ENCODE measurements around the gene RNF166. TPM values are rescaled to one million over a fixed set of nuclear protein-coding genes. Genes with fewer than 3 reads are reported as not detected.

RNF166 gene
- total and polyA plus RNA-seq, 2 of the 13 experiments (the other 11 are each of a cell fraction or from before 2014, with no cell fraction given), result 21.4 to 23.0 TPM

DNA sequence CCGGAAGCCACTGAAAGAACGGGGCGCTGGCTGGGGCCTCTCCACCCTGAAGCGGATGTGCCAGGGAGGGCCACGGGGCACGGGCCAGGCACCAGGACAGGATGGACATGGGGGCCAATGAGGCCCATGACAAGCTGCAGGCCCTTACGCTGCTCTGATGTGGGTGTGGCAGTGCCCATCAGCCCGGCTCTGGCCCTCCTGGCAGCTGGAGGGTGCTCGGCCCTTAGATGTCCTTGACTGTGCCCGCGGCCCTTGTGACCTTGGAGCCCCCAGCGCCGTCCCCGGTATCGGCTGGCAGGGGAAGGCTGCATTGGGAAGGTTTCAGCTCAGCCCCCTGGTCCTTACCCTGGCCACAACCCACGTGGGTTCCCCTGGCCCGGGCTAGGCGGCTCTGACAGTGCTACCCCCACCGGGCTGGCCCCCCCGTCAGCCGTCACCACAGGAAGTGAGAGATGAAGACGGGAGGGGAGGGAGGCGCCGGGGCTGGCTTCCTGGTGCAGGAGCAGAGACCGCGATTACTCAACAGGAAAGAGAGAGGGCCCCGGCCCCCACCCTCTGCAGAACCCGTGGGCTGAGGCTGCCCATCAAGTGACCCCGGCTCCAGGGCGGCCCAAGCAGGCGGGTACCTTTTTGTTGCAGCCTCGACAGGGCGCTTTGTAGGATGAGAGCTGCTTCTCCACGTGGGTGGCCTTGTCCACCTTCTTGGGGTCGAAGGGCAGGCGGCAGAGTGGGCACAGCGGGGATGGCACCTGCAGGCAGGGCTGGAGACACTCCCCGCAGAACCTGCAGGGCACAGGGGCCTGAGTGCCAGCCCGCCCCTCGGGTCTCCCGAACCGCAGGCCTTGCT, 5.3 kb downstream of the RNF166 start (continued):
- TF ChIP-seq ZNF510 (CRISPR knock-in tag; IDR thresholded peaks at IDR 0.05; ENCODE audit: low read depth), result 0 out of 2 replicates have a peak, but pooled peaks have one; percentile 87
- TF ChIP-seq ZNF879 (CRISPR knock-in tag; IDR thresholded peaks at IDR 0.05), result no peak
- peak; percentile 28; the same call in 1 of the 2 replicates for TF ChIP-seq ZBTB21 (CRISPR knock-in tag; IDR thresholded peaks at IDR 0.05)
- TF ChIP-seq ZNF605 (CRISPR knock-in tag; IDR thresholded peaks at IDR 0.05), result peak; percentile 97
- TF ChIP-seq KMT2A (CRISPR knock-in tag; IDR thresholded peaks at IDR 0.05), result peak; percentile 82
- no peak; the same call in 1 of the 2 replicates for TF ChIP-seq PHF8 (CRISPR knock-in tag; IDR thresholded peaks at IDR 0.05)
- TF ChIP-seq, protein P1, sequence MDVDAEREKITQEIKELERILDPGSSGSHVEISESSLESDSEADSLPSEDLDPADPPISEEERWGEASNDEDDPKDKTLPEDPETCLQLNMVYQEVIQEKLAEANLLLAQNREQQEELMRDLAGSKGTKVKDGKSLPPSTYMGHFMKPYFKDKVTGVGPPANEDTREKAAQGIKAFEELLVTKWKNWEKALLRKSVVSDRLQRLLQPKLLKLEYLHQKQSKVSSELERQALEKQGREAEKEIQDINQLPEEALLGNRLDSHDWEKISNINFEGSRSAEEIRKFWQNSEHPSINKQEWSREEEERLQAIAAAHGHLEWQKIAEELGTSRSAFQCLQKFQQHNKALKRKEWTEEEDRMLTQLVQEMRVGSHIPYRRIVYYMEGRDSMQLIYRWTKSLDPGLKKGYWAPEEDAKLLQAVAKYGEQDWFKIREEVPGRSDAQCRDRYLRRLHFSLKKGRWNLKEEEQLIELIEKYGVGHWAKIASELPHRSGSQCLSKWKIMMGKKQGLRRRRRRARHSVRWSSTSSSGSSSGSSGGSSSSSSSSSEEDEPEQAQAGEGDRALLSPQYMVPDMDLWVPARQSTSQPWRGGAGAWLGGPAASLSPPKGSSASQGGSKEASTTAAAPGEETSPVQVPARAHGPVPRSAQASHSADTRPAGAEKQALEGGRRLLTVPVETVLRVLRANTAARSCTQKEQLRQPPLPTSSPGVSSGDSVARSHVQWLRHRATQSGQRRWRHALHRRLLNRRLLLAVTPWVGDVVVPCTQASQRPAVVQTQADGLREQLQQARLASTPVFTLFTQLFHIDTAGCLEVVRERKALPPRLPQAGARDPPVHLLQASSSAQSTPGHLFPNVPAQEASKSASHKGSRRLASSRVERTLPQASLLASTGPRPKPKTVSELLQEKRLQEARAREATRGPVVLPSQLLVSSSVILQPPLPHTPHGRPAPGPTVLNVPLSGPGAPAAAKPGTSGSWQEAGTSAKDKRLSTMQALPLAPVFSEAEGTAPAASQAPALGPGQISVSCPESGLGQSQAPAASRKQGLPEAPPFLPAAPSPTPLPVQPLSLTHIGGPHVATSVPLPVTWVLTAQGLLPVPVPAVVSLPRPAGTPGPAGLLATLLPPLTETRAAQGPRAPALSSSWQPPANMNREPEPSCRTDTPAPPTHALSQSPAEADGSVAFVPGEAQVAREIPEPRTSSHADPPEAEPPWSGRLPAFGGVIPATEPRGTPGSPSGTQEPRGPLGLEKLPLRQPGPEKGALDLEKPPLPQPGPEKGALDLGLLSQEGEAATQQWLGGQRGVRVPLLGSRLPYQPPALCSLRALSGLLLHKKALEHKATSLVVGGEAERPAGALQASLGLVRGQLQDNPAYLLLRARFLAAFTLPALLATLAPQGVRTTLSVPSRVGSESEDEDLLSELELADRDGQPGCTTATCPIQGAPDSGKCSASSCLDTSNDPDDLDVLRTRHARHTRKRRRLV (CRISPR knock-in tag; IDR thresholded peaks at IDR 0.05), result peak; percentile 87; the same call in 1 of the 2 replicates
- TF ChIP-seq RNF2 (conservative IDR thresholded peaks at IDR 0.05; ENCODE audit: low read depth), result 0 out of 2 replicates have a peak, but pooled peaks have one; percentile 19
- peak; percentile 34; the same call in 1 of the 2 replicates for TF ChIP-seq ZFY (CRISPR knock-in tag; IDR thresholded peaks at IDR 0.05)
- TF ChIP-seq, protein P2, sequence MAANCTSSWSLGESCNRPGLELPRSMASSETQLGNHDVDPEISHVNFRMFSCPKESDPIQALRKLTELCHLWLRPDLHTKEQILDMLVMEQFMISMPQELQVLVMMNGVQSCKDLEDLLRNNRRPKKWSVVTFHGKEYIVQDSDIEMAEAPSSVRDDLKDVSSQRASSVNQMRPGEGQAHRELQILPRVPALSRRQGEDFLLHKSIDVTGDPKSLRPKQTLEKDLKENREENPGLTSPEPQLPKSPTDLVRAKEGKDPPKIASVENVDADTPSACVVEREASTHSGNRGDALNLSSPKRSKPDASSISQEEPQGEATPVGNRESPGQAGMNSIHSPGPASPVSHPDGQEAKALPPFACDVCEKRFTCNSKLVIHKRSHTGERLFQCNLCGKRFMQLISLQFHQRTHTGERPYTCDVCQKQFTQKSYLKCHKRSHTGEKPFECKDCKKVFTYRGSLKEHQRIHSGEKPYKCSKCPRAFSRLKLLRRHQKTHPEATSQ (CRISPR knock-in tag; IDR thresholded peaks at IDR 0.05; ENCODE audit: borderline replicate concordance), result no peak
- TF ChIP-seq SIN3B (IDR thresholded peaks at IDR 0.05; ENCODE audit: low read length), result no peak
- peak; percentile 30; the same call in 1 of the 2 replicates for TF ChIP-seq RAD51 (IDR thresholded peaks at IDR 0.05; ENCODE audit: borderline replicate concordance)
- TF ChIP-seq ZNF570 (CRISPR knock-in tag; IDR thresholded peaks at IDR 0.05; ENCODE audit: borderline replicate concordance), result no peak
- TF ChIP-seq, protein P3, sequence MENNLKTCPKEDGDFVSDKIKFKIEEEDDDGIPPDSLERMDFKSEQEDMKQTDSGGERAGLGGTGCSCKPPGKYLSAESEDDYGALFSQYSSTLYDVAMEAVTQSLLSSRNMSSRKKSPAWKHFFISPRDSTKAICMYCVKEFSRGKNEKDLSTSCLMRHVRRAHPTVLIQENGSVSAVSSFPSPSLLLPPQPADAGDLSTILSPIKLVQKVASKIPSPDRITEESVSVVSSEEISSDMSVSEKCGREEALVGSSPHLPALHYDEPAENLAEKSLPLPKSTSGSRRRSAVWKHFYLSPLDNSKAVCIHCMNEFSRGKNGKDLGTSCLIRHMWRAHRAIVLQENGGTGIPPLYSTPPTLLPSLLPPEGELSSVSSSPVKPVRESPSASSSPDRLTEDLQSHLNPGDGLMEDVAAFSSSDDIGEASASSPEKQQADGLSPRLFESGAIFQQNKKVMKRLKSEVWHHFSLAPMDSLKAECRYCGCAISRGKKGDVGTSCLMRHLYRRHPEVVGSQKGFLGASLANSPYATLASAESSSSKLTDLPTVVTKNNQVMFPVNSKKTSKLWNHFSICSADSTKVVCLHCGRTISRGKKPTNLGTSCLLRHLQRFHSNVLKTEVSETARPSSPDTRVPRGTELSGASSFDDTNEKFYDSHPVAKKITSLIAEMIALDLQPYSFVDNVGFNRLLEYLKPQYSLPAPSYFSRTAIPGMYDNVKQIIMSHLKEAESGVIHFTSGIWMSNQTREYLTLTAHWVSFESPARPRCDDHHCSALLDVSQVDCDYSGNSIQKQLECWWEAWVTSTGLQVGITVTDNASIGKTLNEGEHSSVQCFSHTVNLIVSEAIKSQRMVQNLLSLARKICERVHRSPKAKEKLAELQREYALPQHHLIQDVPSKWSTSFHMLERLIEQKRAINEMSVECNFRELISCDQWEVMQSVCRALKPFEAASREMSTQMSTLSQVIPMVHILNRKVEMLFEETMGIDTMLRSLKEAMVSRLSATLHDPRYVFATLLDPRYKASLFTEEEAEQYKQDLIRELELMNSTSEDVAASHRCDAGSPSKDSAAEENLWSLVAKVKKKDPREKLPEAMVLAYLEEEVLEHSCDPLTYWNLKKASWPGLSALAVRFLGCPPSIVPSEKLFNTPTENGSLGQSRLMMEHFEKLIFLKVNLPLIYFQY (CRISPR knock-in tag; IDR thresholded peaks at IDR 0.05; ENCODE audit: borderline replicate concordance), result peak; percentile 93
- no peak for TF ChIP-seq FIP1L1 (IDR thresholded peaks at IDR 0.05; ENCODE audit: borderline replicate concordance, insufficient read depth, low read depth, low read length)
- no peak for TF ChIP-seq ZNF652 (CRISPR knock-in tag; IDR thresholded peaks at IDR 0.05; ENCODE audit: borderline replicate concordance, low read depth)
- 0 out of 2 replicates have a peak, but pooled peaks have one; percentile 37 for TF ChIP-seq ZNF777 (CRISPR knock-in tag; IDR thresholded peaks at IDR 0.05)
- no peak for TF ChIP-seq CENPX (CRISPR knock-in tag; IDR thresholded peaks at IDR 0.05)
- no peak for TF ChIP-seq PCBP2 (optimal IDR thresholded peaks at IDR 0.05; ENCODE audit: low read depth, low read length, poor library complexity, severe bottlenecking)
